DOHH2 (cell line): ENCODE data around the gene WDR7.
A peak's percentile ranks its signal among the peaks of the same experiment; 100 is the strongest.

Experiments
- H3F3A ChIP-seq: fragments of 200-600 bp; sonication (generic), shearing (Covaris generic); 2 replicates; pipeline ENCODE4 v1.6.0; 2016; ENCODE audit warnings: antibody characterized with exemption, mild to moderate bottlenecking; ENCODE audit not compliant: control insufficient read depth, insufficient read depth
- H3K27ac ChIP-seq: fragments of 200-600 bp; sonication (generic); 2 replicates; pipeline ENCODE4 v1.5.1; 2014; ENCODE audit warnings: low read depth, mild to moderate bottlenecking, low read length, moderate library complexity
- H3K27me3 ChIP-seq: fragments of 200-600 bp; sonication (generic); 2 replicates; pipeline ENCODE4 v1.6.1; 2014; ENCODE audit warnings: mild to moderate bottlenecking, low read length, mixed read lengths; ENCODE audit not compliant: control insufficient read depth
- H3K36me3 ChIP-seq: fragments of 200-600 bp; sonication (generic); 2 replicates; pipeline ENCODE4 v1.6.1; 2014; ENCODE audit warnings: mild to moderate bottlenecking, low read length, moderate library complexity, mixed read lengths; ENCODE audit not compliant: control insufficient read depth
- H3K4me1 ChIP-seq: fragments of 200-600 bp; sonication (generic); 2 replicates; pipeline ENCODE4 v1.6.1; 2014; ENCODE audit warnings: mild to moderate bottlenecking, low read length, mixed read lengths; ENCODE audit not compliant: control insufficient read depth
- H3K4me2 ChIP-seq: fragments of 200-600 bp; sonication (generic); 2 replicates; pipeline ENCODE4 v1.6.0; 2014; ENCODE audit warnings: mild to moderate bottlenecking, low read length, moderate library complexity
- H3K4me3 ChIP-seq: fragments of 200-600 bp; sonication (generic); 2 replicates; pipeline ENCODE4 v1.5.1; 2014; ENCODE audit warnings: mild to moderate bottlenecking, low read length, mixed read lengths
- H3K79me2 ChIP-seq: fragments of 200-600 bp; sonication (generic); 2 replicates; pipeline ENCODE4 v1.6.1; 2014; ENCODE audit warnings: mild to moderate bottlenecking, low read length, mixed read lengths; ENCODE audit not compliant: control insufficient read depth
- H3K9me2 ChIP-seq: fragments of 200-600 bp; sonication (generic); replicated peaks from 2 replicates; pipeline ENCODE4 v1.6.1; 2014; ENCODE audit warnings: mild to moderate bottlenecking, low read length, mixed read lengths; ENCODE audit not compliant: control insufficient read depth
- H3K9me3 ChIP-seq: fragments of 200-600 bp; sonication (generic); 2 replicates; pipeline ENCODE4 v1.6.1; 2014; ENCODE audit warnings: antibody characterized with exemption, low read length, mixed read lengths; ENCODE audit not compliant: control insufficient read depth, insufficient read depth
- H4K20me1 ChIP-seq: fragments of 200-600 bp; sonication (generic); 2 replicates; pipeline ENCODE4 v1.6.0; 2014; ENCODE audit warnings: low read depth, mild to moderate bottlenecking, antibody characterized with exemption, low read length, moderate library complexity; ENCODE audit not compliant: control insufficient read depth, insufficient read depth
- EZH2phosphoT487 ChIP-seq: fragments of 200-600 bp; sonication (generic); IDR thresholded peaks from 2 replicates; pipeline ENCODE4 v1.6.1; 2017; ENCODE audit warnings: borderline replicate concordance, mild to moderate bottlenecking, antibody characterized with exemption, low read length, moderate library complexity, mixed read lengths
- TF ChIP-seq, protein P1 (sequence below): fragments of 200-600 bp; sonication (generic); IDR thresholded peaks from one replicate; pipeline ENCODE4 v1.5.1; 2014; ENCODE audit warnings: antibody characterized with exemption, mild to moderate bottlenecking, low read depth, low read length; ENCODE audit not compliant: poor library complexity, severe bottlenecking

The WDR7 gene

GRCh38 chr18:56747857-56748256 is 96.7 kb downstream of the WDR7 start:
- no peak for TF ChIP-seq EZH2phosphoT487
- TF ChIP-seq, protein P1, sequence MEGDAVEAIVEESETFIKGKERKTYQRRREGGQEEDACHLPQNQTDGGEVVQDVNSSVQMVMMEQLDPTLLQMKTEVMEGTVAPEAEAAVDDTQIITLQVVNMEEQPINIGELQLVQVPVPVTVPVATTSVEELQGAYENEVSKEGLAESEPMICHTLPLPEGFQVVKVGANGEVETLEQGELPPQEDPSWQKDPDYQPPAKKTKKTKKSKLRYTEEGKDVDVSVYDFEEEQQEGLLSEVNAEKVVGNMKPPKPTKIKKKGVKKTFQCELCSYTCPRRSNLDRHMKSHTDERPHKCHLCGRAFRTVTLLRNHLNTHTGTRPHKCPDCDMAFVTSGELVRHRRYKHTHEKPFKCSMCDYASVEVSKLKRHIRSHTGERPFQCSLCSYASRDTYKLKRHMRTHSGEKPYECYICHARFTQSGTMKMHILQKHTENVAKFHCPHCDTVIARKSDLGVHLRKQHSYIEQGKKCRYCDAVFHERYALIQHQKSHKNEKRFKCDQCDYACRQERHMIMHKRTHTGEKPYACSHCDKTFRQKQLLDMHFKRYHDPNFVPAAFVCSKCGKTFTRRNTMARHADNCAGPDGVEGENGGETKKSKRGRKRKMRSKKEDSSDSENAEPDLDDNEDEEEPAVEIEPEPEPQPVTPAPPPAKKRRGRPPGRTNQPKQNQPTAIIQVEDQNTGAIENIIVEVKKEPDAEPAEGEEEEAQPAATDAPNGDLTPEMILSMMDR: no peak
- Histone ChIP-seq H3K4me3 (no peak overlapping the region), H3K36me3 (no peaks in the 10 kb centered on the region), H3K4me1 (peaks cover 9% of the 10 kb centered on the region), H3K79me2 (no peaks in the 10 kb centered on the region), H3F3A (no peaks in the 10 kb centered on the region), H3K9me3 (no peaks in the 10 kb centered on the region), H3K4me2 (no peak overlapping the region), H3K27ac (no peak overlapping the region), H4K20me1 (no peaks in the 10 kb centered on the region), H3K27me3 (no peaks in the 10 kb centered on the region), H3K9me2 (no peaks in the 10 kb centered on the region)

- Histone ChIP-seq H3K4me2 (no peak overlapping the region), H3K4me3 (no peak overlapping the region), H3K9me2 (no peaks in the 10 kb centered on the region), H3K79me2 (no peaks in the 10 kb centered on the region), H4K20me1 (no peaks in the 10 kb centered on the region), H3K27me3 (no peaks in the 10 kb centered on the region), H3K4me1 (peaks cover 9% of the 10 kb centered on the region), H3K36me3 (no peaks in the 10 kb centered on the region), H3K9me3 (no peaks in the 10 kb centered on the region), H3F3A (no peaks in the 10 kb centered on the region), H3K27ac (no peak overlapping the region)
- TF ChIP-seq EZH2phosphoT487: no peak
- TF ChIP-seq, protein P1: peak; percentile 33
Observed at GRCh38 chr18:56748698-56749268, 97.6 kb downstream of the WDR7 start.

GRCh38 chr18:56756966-56757365 is 105.8 kb downstream of the WDR7 start:
- Histone ChIP-seq H3K4me2 (no peak overlapping the region), H3F3A (no peaks in the 10 kb centered on the region)
- TF ChIP-seq, protein P1: no peak
- TF ChIP-seq EZH2phosphoT487: no peak

More at GRCh38 chr18:56756966-56757365, 105.8 kb downstream of the WDR7 start:
- Histone ChIP-seq H3K9me2 (no peaks in the 10 kb centered on the region), H3K27me3 (no peaks in the 10 kb centered on the region), H3K36me3 (no peaks in the 10 kb centered on the region), H3K4me3 (no peak overlapping the region), H4K20me1 (no peaks in the 10 kb centered on the region), H3K79me2 (no peaks in the 10 kb centered on the region), H3K27ac (no peak overlapping the region), H3K9me3 (no peaks in the 10 kb centered on the region), H3K4me1 (no peaks in the 10 kb centered on the region)
